Ovary (tissue), 9 donors: ENCODE data around the gene MAP3K10. TPM values are rescaled to one million over a fixed set of nuclear protein-coding genes. Genes with fewer than 3 reads are reported as not detected.

Source experiments
- DNase-seq, 5 donors: peaks; one replicate each; pipeline ENCODE4 v3.0.0-alpha.2; 2019 to 2020
- H3K27ac ChIP-seq, 2 donors: fragments of 200-600 bp; one replicate each; pipeline versions ENCODE4 v1.5.1 to v1.8.0; 2019 to 2022
- H3K27me3 ChIP-seq: fragments of 200-600 bp; one replicate; pipeline ENCODE4 v1.8.0; 2022
- H3K36me3 ChIP-seq: fragments of 200-600 bp; sonication (generic); one replicate; pipeline ENCODE4 v1.5.1; 2019
- H3K4me1 ChIP-seq: one replicate; pipeline ENCODE4 v1.8.1; 2013; ENCODE audit warnings: mild to moderate bottlenecking, moderate library complexity; ENCODE audit not compliant: insufficient read depth
- H3K4me3 ChIP-seq: fragments of 200-600 bp; sonication (generic); one replicate; pipeline ENCODE4 v1.5.1; 2017
- H3K9me3 ChIP-seq, 2 donors: fragments of 200-600 bp in 1 of 2; sonication (generic) in 1 of 2; one replicate each; pipeline versions ENCODE4 v1.5.1 to v1.8.1; 2013 to 2019; ENCODE audit warnings: mild to moderate bottlenecking in 1 of 2, moderate library complexity in 1 of 2
- CTCF ChIP-seq, 3 donors: fragments of 450-650 bp in 2 of 3; fragments of 200-600 bp in 1 of 3; IDR thresholded peaks; one replicate each; pipeline versions ENCODE4 v1.5.1 to v1.8.0; 2016 to 2022; ENCODE audit warnings: antibody characterized with exemption in 3 of 3, mild to moderate bottlenecking in 1 of 3
- EP300 ChIP-seq: sonication (generic); formaldehyde crosslinking; IDR thresholded peaks from one replicate; pipeline ENCODE4 v1.6.1; 2017; ENCODE audit warnings: antibody characterized with exemption
- POLR2A ChIP-seq: fragments of 450-650 bp; IDR thresholded peaks from one replicate; pipeline ENCODE4 v1.6.1; 2017; ENCODE audit warnings: antibody characterized with exemption, mild to moderate bottlenecking, moderate library complexity
- WGBS, 3 donors: extraction: QIAGEN DNeasy Blood & Tissue Kit in 1 of 3; methylation state at CpG; one replicate each; pipeline versions ENCODE4 v1.1.5 to v1.1.7; 2013 to 2017; 5-methylcytosine and 5-hydroxymethylcytosine counted together
- intact Hi-C, 4 donors: fragments of 100-400 bp; cut with DNase I; formaldehyde crosslinking; loops; one replicate each; pipeline versions ENCODE4 v1.11.0 to v1.15.1; 2022 to 2023
- polyA plus RNA-seq, 2 donors: library from polyadenylated mRNA; stranded (reverse); fragments of 200-250 nt in 1 of 2; fragments of 350-450 nt in 1 of 2; fragmentation: Illumina TruSeq in 1 of 2; extraction: RNeasy Lipid Tissue Mini Kit (QIAGEN cat#74804) in 1 of 2; gene quantifications; one replicate each; pipeline ENCODE4 v1.2.3, GENCODE V29; 2013 to 2014
- total RNA-seq, 7 donors: library from RNA; depleted of rRNA in 2 of 7; stranded (reverse); fragments of >200 nt in 2 of 7; fragmentation: NEBNext Ultra II Directional in 3 of 7; extraction: Animal tissue kit (Norgen Biotek cat#: 25700) in 3 of 7; gene quantifications; one replicate each; pipeline versions ENCODE4 v1.1.0 to v1.2.4, GENCODE V29; 2016 to 2023
- donor health status: DM: no; HTN: no; CAD: no; lungs with moderate emphysema.
- donor health status: DM: no; HTN: no; CAD: no.
- donor health status: Bipolar disorder and iron deficiency.
- donor health status: DM: yes; HTN: yes; CAD: no.
- donor health status: DM: no; HTN: no; CAD: no.
- donor health status: DM: yes; HTN: yes; CAD: no.

The MAP3K10 gene
- total and polyA plus RNA-seq, 9 donors = 1.2 to 26.2 (median 14.6) TPM

DNA sequence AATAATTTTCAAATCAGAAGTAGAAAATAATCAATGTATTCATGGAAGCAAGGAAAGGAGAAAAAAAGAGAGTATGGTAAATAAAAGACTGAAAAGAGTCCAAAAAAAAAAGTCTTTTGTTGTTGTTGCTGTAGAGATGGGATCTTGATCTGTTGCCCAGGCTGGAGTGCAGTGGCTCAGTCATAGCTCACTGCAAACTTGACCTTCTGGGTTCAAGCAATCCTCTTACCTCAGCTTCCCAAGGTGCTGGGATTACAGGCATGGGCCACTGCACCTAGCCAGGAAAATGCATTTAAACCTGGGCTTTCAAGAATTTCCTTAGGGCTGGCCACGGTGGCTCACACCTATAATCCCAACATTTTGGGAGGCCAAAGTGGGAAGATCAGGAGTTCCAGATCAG is 7.0 kb upstream of the MAP3K10 start:
- no peaks in the 10 kb centered on the region for H3K4me1 ChIP-seq
- no peak overlapping the region for H3K27ac ChIP-seq
- intact Hi-C loops = no loop called here
- TF ChIP-seq EP300 (no peak), POLR2A (no peak), CTCF (IDR thresholded peaks at IDR 0.05) (no peak)
- no peak overlapping the region for H3K4me3 ChIP-seq
- H3K36me3 ChIP-seq = no peaks in the 10 kb centered on the region
- no peaks in the 10 kb centered on the region for H3K9me3 ChIP-seq
- no peaks in the 10 kb centered on the region for H3K27me3 ChIP-seq
- DNase-seq = no peak
- 78 to 100% (median 88%) methylated on average over 1 of the region's 1 CpG for WGBS, 3 donors

DNA sequence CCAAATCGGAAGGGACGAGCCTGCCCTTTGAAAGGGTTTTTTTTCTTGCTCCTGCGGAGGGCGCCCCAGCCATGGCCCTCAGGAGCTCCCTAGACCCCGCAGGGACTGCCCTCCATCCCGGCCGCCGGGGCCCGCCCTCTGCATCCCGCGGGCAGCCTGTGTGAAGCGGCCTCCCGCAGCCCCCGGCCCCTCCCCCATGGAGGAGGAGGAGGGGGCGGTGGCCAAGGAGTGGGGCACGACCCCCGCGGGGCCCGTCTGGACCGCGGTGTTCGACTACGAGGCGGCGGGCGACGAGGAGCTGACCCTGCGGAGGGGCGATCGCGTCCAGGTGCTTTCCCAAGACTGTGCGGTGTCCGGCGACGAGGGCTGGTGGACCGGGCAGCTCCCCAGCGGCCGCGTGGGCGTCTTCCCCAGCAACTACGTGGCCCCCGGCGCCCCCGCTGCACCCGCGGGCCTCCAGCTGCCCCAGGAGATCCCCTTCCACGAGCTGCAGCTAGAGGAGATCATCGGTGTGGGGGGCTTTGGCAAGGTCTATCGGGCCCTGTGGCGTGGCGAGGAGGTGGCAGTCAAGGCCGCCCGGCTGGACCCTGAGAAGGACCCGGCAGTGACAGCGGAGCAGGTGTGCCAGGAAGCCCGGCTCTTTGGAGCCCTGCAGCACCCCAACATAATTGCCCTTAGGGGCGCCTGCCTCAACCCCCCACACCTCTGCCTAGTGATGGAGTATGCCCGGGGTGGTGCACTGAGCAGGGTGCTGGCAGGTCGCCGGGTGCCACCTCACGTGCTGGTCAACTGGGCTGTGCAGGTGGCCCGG is 815 bp downstream of the MAP3K10 start:
- 9 to 18% (median 14%) methylated on average over 40 to 62 of the region's 62 CpGs for WGBS, 3 donors
- DNase-seq = peak; percentile 21 to 62 (median 57)
- Histone ChIP-seq H3K36me3 (no peaks in the 10 kb centered on the region), H3K4me3 (peak overlapping the region; percentile 81), H3K27me3 (no peaks in the 10 kb centered on the region), H3K4me1 (peaks cover 9% of the 10 kb centered on the region), H3K9me3 (no peaks in the 10 kb centered on the region), H3K27ac (no peak overlapping the region)
- intact Hi-C loops = loop anchor here in 1 of 4 donors (5.0 kb wide), 1 partner anchor 45 kb away; no protein-coding TSS in a partner anchor
- TF ChIP-seq CTCF (IDR thresholded peaks at IDR 0.05) = no peak
- no peak for TF ChIP-seq POLR2A
- no peak for TF ChIP-seq EP300

DNA sequence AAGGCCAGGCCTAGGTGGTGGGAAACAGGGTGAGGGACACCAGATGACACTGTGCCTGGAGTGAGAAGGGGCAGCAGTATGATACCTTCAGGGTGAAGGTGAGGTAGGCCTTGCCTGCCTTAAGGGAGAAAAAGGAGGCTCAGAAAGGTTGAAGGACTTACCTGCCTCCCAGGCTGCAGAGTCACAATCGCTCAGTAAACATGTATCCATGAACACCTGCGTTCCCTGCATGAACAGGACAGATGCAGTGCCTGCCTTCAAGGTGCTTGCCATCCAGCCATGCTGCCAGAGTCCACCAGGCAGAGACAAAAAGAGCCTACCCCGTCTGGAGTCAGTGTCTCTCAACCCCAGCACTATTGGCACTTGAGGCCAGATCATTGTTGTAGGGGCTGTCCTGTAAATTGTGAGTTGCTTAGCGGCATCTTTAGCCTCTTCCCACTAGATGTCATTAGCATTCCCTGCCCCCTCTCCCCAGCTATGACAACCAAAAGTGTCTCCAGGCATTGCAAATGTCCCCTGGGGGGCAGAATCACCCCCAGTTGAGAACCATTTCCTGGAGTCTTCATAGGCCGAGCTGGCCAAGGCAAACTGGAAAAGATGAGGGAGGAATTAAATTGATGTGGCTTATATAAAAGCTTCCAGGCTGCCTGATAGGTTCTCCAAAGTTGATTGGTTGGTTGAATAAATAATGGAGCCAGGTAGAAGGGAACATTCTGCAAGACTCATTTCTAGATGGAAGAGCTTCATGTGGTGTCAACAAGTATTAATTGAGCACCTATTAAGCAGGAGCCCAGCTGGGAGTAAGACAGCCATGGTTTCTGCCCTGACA is 1.7 kb downstream of the MAP3K10 start:
- H3K27me3 ChIP-seq = no peaks in the 10 kb centered on the region
- no peak for DNase-seq
- TF ChIP-seq CTCF (IDR thresholded peaks at IDR 0.05) = no peak
- no peak for TF ChIP-seq EP300
- TF ChIP-seq POLR2A = no peak
- no peak overlapping the region for H3K4me3 ChIP-seq
- no peak overlapping the region for H3K27ac ChIP-seq
- no peaks in the 10 kb centered on the region for H3K36me3 ChIP-seq
- H3K9me3 ChIP-seq = no peaks in the 10 kb centered on the region
- intact Hi-C loops = loop anchor here in 1 of 4 donors (5.0 kb wide), 1 partner anchor 44 kb away; no protein-coding TSS in a partner anchor
- 83 to 91% (median 84%) methylated on average over 5 of the region's 5 CpGs for WGBS, 3 donors
- peaks cover 9% of the 10 kb centered on the region for H3K4me1 ChIP-seq

GRCh38 chr19:40193587-40193849 is 2.3 kb downstream of the MAP3K10 start:
- Histone ChIP-seq H3K9me3 (no peaks in the 10 kb centered on the region), H3K4me1 (peaks cover 9% of the 10 kb centered on the region), H3K4me3 (no peak overlapping the region), H3K36me3 (no peaks in the 10 kb centered on the region), H3K27ac (no peak overlapping the region), H3K27me3 (no peaks in the 10 kb centered on the region)
- WGBS, 3 donors = 77 to 83% (median 77%) methylated on average over 3 of the region's 3 CpGs
- intact Hi-C loops = loop anchor here in 1 of 4 donors (5.0 kb wide), 1 partner anchor 44 kb away; no protein-coding TSS in a partner anchor
- TF ChIP-seq EP300 (no peak), CTCF (IDR thresholded peaks at IDR 0.05) (no peak), POLR2A (no peak)
- DNase-seq = no peak
